ENCODE results near the gene HCN2. TPM values are rescaled to one million over a fixed set of nuclear protein-coding genes. Genes with fewer than 3 reads are reported as not detected.

HCN2 gene
- under 1 TPM; 0.49 to 0.68 TPM for total RNA-seq
- under 1 TPM in 2 of 3 donors, not detected in 1; 0.03 to 0.06 TPM for polyA plus RNA-seq
- total RNA-seq: 0.34 to 2.9 (median 0.71) reads per million in 6 experiments

DNA sequence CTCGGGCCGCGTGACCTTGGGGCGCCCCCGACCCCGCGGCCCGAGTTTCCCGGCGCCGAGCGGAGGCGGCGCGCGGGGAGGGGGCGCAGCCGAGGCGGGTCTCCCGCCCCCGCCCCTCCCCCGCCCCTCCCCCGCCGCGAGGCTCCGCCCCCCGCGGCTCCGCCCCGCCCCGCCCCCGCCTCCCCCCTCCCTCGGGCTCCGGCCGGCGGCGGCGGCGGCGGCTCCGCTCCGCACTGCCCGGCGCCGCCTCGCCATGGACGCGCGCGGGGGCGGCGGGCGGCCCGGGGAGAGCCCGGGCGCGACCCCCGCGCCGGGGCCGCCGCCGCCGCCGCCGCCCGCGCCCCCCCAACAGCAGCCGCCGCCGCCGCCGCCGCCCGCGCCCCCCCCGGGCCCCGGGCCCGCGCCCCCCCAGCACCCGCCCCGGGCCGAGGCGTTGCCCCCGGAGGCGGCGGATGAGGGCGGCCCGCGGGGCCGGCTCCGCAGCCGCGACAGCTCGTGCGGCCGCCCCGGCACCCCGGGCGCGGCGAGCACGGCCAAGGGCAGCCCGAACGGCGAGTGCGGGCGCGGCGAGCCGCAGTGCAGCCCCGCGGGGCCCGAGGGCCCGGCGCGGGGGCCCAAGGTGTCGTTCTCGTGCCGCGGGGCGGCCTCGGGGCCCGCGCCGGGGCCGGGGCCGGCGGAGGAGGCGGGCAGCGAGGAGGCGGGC, at the start of gene HCN2:
TSS of gene HCN2 (plus strand) at position 189 of the 703 bp plus-strand sequence. CDS start at position 254, 65 bp downstream.
- Mint-ChIP-seq H3K36me3 (no peaks in the 10 kb centered on the region), H3K27ac (no peak within 1 kb of the TSS), H3K27me3 (peaks cover 0 to 36% (median 0%) of the 10 kb centered on the region in 5 donors), H3K9me3 (no peaks in the 10 kb centered on the region), H3K4me3 (peak within 1 kb of the TSS; percentile 42 to 68 (median 54)), H3K4me1 (peaks cover 1 to 13% (median 10%) of the 10 kb centered on the region in 4 donors)
- POLR2A ChIA-PET: interaction anchor here (0.6 kb wide), 1 partner anchor 58 kb away, joined by 3 read pairs; no protein-coding TSS in a partner anchor
- ATAC-seq (peak; percentile 4 to 24), DNase-seq (no peak)

DNA sequence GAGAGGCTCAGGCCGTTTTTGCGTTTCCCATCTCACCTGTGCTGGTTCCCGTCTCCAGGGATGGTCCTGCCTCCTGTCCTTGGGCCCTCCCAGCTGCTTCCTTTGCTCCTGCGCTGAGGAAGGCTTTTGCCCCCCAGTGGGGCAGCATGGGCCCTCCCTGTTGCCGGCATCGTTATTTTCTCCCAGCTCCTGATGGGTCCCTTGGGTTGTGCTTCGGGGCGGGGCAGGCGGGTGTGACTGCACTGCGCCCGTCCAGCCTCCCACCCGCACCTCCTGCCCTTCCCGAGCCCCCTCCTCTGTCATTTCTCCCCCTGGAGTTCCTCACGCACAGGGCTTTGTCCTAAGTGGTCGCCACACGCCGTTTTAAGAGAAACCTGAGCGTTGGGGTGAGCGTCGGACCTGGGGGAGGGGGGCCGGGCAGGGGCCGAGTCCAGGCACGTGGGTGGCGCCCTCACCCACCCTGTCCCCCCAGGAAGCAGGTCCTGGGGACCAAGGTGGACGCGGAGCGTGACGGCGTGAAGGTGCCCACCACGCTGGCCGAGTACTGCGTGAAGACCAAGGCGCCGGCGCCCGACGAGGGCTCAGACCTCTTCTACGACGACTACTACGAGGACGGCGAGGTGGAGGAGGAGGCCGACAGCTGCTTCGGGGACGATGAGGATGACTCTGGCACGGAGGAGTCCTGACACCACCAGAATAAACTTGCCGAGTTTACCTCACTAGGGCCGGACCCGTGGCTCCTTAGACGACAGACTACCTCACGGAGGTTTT, 48.6 kb upstream of the HCN2 start:
- peak in 1 of 10 donors; percentile 62 for DNase-seq
- Mint-ChIP-seq H3K27me3 (no peaks in the 10 kb centered on the region), H3K36me3 (peaks cover 0 to 19% (median 1%) of the 10 kb centered on the region in 3 donors), H3K27ac (peak overlapping the region in 1 of 10 donors; percentile 27), H3K4me1 (peaks cover 3 to 23% (median 17%) of the 10 kb centered on the region in 4 donors), H3K9me3 (no peaks in the 10 kb centered on the region), H3K4me3 (no peak overlapping the region)
- ATAC-seq: no peak
- POLR2A ChIA-PET: interaction anchor here (2.7 kb wide), 1 partner anchor 10 kb away, joined by 15 read pairs; the partner anchor contains the start of gene CDC34

DNA sequence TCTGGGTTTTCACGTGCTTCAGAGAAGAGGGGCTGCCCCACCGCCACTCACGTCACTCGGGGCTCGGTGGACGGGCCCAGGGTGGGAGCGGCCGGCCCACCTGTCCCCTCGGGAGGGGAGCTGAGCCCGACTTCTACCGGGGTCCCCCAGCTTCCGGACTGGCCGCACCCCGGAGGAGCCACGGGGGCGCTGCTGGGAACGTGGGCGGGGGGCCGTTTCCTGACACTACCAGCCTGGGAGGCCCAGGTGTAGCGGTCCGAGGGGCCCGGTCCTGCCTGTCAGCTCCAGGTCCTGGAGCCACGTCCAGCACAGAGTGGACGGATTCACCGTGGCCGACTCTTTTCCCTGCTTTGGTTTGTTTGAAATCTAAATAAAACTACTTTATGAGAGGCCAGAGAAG, 48.0 kb upstream of the HCN2 start:
- H3K27ac Mint-ChIP-seq: no peak overlapping the region
- H3K9me3 Mint-ChIP-seq: no peaks in the 10 kb centered on the region
- DNase-seq (peak in 1 of 10 donors; percentile 54), ATAC-seq (no peak)
- H3K4me3 Mint-ChIP-seq: no peak overlapping the region
- POLR2A ChIA-PET: interaction anchor here (0.6 to 2.7 kb wide), 3 partner anchors 10 to 12 kb away, joined by 3 to 15 read pairs (median 3); partner anchors contain the start of gene CDC34
- H3K27me3 Mint-ChIP-seq: no peaks in the 10 kb centered on the region
- peaks cover 0 to 15% (median 1%) of the 10 kb centered on the region in 3 donors for H3K36me3 Mint-ChIP-seq
- peaks cover 3 to 25% (median 17%) of the 10 kb centered on the region in 4 donors for H3K4me1 Mint-ChIP-seq

DNA sequence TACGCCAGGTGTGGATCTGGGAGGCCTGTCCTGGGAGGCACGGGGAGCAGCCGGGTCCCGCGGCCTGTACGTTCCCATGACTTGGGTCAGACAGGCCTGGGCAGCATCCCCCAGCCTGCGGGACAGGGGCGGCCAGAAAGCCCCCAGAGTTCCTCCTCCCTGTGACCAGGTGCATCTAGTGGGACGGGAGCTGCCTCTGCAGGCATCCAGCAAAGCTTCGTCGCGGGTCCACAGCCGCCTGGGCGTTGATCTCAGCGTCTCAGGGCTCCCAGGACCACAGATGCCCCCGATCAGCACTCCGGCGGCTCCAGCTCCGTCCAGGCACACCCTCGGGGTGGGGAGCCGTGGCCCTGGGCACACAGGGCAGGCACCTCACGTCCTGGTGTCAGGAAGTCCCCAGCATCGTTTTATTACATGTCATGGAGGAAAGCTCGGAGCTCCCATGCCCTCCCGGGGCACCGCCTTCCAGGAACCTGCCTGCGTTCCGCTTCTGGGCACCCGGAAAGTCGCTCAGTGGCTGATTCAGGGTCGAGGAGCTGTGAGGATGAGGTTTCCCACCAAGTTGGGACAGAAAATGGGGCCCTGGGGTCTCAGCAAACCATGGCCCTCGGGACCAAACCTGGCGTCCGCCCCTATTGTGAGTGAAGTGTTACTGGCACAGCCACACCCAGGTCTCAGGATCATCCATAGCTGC, 47.4 kb upstream of the HCN2 start:
- DNase-seq (peak in 1 of 10 donors; percentile 60), ATAC-seq (no peak)
- H3K27me3 Mint-ChIP-seq: no peaks in the 10 kb centered on the region
- H3K36me3 Mint-ChIP-seq: peaks cover 0 to 14% (median 1%) of the 10 kb centered on the region in 3 donors
- peak overlapping the region in 2 of 10 donors; percentile 37 to 48 for H3K4me3 Mint-ChIP-seq
- peak overlapping the region in 4 of 10 donors; percentile 57 to 97 (median 90) for H3K27ac Mint-ChIP-seq
- POLR2A ChIA-PET: interaction anchor here (0.6 to 2.7 kb wide), 4 partner anchors 9 to 13 kb away, joined by 3 to 15 read pairs (median 3); partner anchors contain the start of gene CDC34
- H3K9me3 Mint-ChIP-seq: no peaks in the 10 kb centered on the region
- H3K4me1 Mint-ChIP-seq: peaks cover 3 to 28% (median 17%) of the 10 kb centered on the region in 4 donors

DNA sequence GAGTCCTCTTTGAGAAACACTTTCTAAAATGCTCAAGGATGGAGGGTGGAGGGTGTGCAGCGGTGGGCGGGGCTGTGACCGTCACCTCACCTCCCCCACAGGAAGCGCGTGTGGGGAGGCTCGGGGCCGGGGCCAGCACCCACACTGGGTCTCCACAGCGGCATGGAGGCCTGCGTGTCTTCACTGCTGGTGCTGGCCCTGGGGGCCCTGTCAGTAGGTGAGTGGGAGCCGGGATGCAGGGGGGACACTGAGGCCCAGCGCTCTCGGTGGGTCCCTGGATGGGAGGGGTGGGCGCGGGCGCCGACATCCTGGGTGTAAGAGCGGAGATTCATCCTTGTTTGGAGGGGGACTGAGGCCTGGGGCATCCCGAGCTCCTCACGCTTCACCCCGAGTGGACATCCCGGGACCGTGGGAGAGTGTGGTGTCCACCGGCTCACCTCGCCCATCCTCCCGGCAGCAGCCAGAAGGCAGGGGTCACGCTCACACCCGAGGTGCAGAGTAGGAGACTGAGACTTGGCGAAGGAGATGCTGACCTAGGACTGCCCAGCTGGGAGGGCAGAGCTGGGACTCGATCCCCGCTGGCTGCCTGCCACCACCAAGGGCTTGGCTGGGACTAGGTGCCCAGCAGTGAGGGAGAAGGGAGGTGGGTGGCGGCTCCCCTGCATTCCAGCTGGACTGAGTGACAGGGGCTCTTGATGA, 45.6 kb upstream of the HCN2 start, which contains the start of gene GZMM:
TSS of gene GZMM (plus strand) at position 144 of the 699 bp plus-strand sequence. CDS start at position 163, 19 bp downstream.
- peak; percentile 95 to 96 for ATAC-seq
- H3K27ac Mint-ChIP-seq: peak within 1 kb of the TSS; percentile 57 to 97 (median 95)

DNA sequence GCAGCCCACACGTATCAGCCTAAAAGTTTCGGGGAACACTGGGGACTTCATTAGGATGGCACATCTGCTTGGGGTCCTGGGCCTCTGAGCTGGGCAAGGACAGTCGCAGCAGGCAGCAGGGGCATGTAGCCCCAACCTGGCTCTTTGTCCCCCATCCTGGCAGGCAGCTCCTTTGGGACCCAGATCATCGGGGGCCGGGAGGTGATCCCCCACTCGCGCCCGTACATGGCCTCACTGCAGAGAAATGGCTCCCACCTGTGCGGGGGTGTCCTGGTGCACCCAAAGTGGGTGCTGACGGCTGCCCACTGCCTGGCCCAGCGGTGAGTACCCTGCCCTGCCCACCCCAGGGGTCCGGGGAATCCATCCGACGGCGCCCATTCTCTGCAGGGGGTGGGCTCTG, 42.6 kb upstream of the HCN2 start:
- ATAC-seq (no peak), DNase-seq (peak in 1 of 10 donors; percentile 23)
- peak overlapping the region in 2 of 10 donors; percentile 31 to 66 for H3K27ac Mint-ChIP-seq
- peaks cover 0 to 10% (median 4%) of the 10 kb centered on the region in 3 donors for H3K36me3 Mint-ChIP-seq
- no peaks in the 10 kb centered on the region for H3K9me3 Mint-ChIP-seq
- peak overlapping the region in 2 of 10 donors; percentile 52 to 84 for H3K4me3 Mint-ChIP-seq
- POLR2A ChIA-PET: no interaction called here
- peaks cover 6 to 41% (median 25%) of the 10 kb centered on the region in 4 donors for H3K4me1 Mint-ChIP-seq
- H3K27me3 Mint-ChIP-seq: no peaks in the 10 kb centered on the region

More for the DNA sequence above, 45.6 kb upstream of the HCN2 start, which contains the start of gene GZMM:
- Mint-ChIP-seq H3K4me3 (peak within 1 kb of the TSS; percentile 89 to 96 (median 91)), H3K9me3 (no peaks in the 10 kb centered on the region), H3K36me3 (peaks cover 0 to 15% (median 4%) of the 10 kb centered on the region in 3 donors), H3K4me1 (peaks cover 4 to 36% (median 20%) of the 10 kb centered on the region in 4 donors), H3K27me3 (no peaks in the 10 kb centered on the region)
- POLR2A ChIA-PET: interaction anchor here (1.0 to 3.1 kb wide), 6 partner anchors 12 to 116 kb away, joined by 3 to 17 read pairs (median 4); partner anchors contain the start of gene CDC34
- peak; percentile 68 to 90 (median 82) for DNase-seq

DNA sequence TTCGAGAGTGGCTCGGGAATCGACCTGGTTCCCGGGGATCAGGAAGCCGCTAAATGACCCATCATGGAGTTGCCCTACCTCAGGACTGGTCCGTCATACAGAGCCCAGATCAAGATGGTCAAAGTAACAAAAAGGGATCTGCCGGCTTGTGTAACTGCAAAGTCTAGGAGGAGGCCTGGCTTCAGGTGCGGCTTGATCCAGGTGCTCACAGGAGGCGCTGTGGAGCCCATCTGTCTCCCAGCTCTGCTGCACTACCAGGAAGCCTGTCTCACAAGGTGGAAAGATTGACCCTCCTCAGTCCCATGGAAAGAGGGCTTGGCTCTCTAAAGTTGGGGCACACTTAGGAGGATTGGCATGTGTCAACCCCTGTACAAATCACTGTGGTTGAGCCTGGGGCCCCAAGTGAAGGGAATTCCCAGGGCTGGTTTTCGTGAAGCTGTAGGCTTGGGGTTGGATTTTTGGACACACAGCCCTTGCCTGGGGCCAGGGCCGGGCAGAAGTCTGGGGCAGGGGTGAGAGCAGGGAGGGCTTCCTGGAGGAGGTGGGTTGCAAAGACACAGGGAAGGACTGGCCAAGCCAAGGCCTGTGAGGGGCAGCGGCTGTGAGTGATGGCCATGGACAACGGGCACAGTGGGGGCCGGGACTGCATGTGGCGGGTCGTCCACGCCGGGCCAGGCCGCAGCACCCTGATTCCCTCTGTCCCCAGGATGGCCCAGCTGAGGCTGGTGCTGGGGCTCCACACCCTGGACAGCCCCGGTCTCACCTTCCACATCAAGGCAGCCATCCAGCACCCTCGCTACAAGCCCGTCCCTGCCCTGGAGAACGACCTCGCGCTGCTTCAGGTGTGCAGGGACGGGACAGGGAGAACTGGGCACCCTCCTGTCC, 41.6 kb upstream of the HCN2 start:
- POLR2A ChIA-PET: no interaction called here

DNA sequence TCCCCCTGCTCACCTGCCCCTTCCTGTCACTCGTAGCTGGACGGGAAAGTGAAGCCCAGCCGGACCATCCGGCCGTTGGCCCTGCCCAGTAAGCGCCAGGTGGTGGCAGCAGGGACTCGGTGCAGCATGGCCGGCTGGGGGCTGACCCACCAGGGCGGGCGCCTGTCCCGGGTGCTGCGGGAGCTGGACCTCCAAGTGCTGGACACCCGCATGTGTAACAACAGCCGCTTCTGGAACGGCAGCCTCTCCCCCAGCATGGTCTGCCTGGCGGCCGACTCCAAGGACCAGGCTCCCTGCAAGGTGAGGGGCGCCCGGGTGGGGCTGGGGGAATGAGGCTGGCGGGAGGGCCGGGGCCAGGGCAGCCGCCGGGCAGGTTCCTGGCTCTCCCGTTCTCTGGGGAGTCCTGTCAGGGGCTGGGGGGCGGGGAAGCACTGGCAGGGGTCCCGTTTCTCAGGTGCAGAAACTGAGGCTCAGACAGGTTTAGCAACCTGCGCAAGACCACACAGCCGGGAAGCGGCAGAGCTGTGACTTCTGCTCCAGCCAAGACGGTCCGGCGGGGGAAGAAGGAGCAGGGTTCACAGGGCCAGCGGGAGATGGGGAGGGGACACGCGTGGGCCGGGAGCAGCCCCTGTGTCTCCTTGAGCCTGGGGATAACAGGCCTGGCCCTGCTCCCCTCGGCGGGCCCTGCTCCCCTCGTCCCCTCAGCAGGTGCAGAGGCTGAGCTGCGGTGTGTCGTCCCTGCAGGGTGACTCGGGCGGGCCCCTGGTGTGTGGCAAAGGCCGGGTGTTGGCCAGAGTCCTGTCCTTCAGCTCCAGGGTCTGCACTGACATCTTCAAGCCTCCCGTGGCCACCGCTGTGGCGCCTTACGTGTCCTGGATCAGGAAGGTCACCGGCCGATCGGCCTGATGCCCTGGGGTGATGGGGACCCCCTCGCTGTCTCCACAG, 40.5 kb upstream of the HCN2 start:
- POLR2A ChIA-PET: interaction anchor here (0.6 kb wide), 1 partner anchor 102 kb away, joined by 7 read pairs; no protein-coding TSS in a partner anchor
- H3K4me3 Mint-ChIP-seq: no peak overlapping the region
- no peak for ATAC-seq
- H3K9me3 Mint-ChIP-seq: no peaks in the 10 kb centered on the region
- peaks cover 0 to 12% (median 4%) of the 10 kb centered on the region in 3 donors for H3K36me3 Mint-ChIP-seq
- H3K4me1 Mint-ChIP-seq: peaks cover 6 to 32% (median 18%) of the 10 kb centered on the region in 4 donors
- H3K27ac Mint-ChIP-seq: peak overlapping the region in 1 of 10 donors; percentile 60
- DNase-seq: no peak
- H3K27me3 Mint-ChIP-seq: no peaks in the 10 kb centered on the region

More for the DNA sequence above, 41.6 kb upstream of the HCN2 start:
- Mint-ChIP-seq H3K36me3 (peaks cover 0 to 12% (median 4%) of the 10 kb centered on the region in 3 donors), H3K27me3 (no peaks in the 10 kb centered on the region), H3K9me3 (no peaks in the 10 kb centered on the region), H3K4me3 (no peak overlapping the region), H3K27ac (peak overlapping the region in 5 of 10 donors; percentile 24 to 58 (median 48)), H3K4me1 (peaks cover 6 to 41% (median 24%) of the 10 kb centered on the region in 4 donors)
- peak in 1 of 10 donors; percentile 34 for DNase-seq
- no peak for ATAC-seq

DNA sequence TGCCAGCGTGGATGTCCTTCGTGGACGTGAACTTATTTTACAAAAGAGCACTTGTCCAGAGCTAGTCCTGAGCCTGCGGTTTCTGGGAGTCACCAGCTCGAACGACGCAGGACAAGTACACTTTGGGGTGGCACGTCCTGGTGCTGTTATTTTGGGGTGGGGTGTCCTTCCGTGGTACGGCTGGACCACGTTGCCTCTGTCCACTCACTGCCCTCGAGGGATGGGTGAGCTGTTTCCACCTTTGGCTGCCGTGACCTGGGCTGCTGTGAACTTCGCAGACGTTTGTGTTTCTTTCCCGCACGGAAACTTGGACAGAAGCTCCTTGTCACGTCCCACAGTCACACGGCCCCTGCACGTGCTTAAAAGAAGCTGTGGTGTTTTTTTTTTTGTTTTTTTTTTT, 34.9 kb upstream of the HCN2 start:
- peaks cover 0 to 2% (median 0%) of the 10 kb centered on the region in 3 donors for H3K36me3 Mint-ChIP-seq
- H3K27ac Mint-ChIP-seq: no peak overlapping the region
- peaks cover 1 to 9% (median 4%) of the 10 kb centered on the region in 4 donors for H3K4me1 Mint-ChIP-seq
- peak in 1 of 10 donors; percentile 40 for DNase-seq
- no peaks in the 10 kb centered on the region for H3K9me3 Mint-ChIP-seq
- no peak overlapping the region for H3K4me3 Mint-ChIP-seq
- POLR2A ChIA-PET: interaction anchor here (0.6 to 0.9 kb wide), 2 partner anchors 10 to 23 kb away, joined by 3 read pairs; partner anchors contain the start of gene CDC34
- ATAC-seq: no peak
- no peaks in the 10 kb centered on the region for H3K27me3 Mint-ChIP-seq

DNA sequence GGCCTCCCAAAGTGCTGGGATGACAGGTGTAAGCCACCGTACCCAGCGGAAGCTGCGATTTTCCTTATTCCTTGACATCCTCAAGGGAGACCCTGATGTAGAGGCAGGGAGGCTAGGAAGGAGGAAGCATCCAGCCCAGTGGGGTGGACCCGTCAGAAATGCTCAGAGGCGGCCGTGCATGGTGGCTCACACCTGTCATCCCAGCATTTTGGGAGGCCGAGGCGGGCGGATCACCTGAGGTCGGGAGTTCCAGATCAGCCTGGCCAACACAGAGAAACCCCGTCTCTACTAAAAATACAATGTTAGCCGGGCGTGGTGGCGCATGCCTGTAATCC, 34.2 kb upstream of the HCN2 start:
- ATAC-seq: no peak
- Mint-ChIP-seq H3K4me3 (no peak overlapping the region), H3K27ac (no peak overlapping the region), H3K27me3 (no peaks in the 10 kb centered on the region), H3K4me1 (peaks cover 1 to 9% (median 4%) of the 10 kb centered on the region in 4 donors), H3K9me3 (no peaks in the 10 kb centered on the region), H3K36me3 (peaks cover 0 to 2% (median 0%) of the 10 kb centered on the region in 3 donors)
- peak in 1 of 10 donors; percentile 35 for DNase-seq
- POLR2A ChIA-PET: interaction anchor here (0.9 kb wide), 1 partner anchor 10 kb away, joined by 3 read pairs; no protein-coding TSS in a partner anchor
